OCI-LY1 (cell line): ENCODE measurements around the gene WIPF1.

Experiments
- EZH2 ChIP-seq: fragments of 200-600 bp; sonication (generic), shearing (Covaris generic); IDR thresholded peaks from 2 replicates; pipeline ENCODE4 v1.8.0; 2017; ENCODE audit warnings: borderline replicate concordance, mixed run types, mild to moderate bottlenecking, antibody characterized with exemption, low read length, moderate library complexity, mixed read lengths
- TF ChIP-seq, protein P1 (sequence below): fragments of 200-600 bp; sonication (generic), shearing (Covaris generic); IDR thresholded peaks from 2 replicates; pipeline ENCODE4 v1.5.1; 2017; ENCODE audit warnings: mild to moderate bottlenecking, antibody characterized with exemption, low read length, moderate library complexity, mixed read lengths

DNA sequence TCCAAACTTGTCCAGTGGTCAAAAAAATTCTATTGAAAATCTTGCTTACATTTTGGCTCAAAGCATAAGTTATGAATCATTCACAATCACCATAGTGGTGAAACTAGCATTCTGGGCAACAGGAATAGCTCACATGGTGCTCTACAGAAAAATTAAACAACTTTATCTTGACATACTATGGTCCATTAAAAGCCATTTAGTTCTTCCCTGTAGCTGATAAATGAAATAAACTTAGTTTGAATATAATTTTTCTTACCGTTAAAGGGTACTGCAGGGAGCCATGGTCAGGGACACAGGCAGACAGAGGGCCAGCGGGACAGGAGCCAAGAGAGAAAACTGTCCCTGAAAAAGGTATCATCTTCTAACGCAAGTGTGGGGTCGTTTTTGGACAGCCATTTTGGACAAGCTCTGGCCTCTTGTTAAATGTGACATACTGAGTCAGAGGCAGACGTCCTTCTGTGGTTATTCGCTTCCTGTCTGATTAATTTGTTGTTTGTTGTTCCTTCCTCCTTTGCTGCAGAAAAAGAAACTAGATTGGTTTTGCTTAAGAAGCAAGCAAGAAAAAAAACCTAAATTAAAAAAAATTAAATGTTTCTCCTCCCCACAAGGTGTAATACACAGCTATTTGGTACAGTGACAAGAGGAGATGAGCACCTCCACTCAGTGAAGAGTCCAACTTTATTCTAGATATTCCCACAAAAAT is at the start of gene WIPF1:
- TF ChIP-seq, protein P1, sequence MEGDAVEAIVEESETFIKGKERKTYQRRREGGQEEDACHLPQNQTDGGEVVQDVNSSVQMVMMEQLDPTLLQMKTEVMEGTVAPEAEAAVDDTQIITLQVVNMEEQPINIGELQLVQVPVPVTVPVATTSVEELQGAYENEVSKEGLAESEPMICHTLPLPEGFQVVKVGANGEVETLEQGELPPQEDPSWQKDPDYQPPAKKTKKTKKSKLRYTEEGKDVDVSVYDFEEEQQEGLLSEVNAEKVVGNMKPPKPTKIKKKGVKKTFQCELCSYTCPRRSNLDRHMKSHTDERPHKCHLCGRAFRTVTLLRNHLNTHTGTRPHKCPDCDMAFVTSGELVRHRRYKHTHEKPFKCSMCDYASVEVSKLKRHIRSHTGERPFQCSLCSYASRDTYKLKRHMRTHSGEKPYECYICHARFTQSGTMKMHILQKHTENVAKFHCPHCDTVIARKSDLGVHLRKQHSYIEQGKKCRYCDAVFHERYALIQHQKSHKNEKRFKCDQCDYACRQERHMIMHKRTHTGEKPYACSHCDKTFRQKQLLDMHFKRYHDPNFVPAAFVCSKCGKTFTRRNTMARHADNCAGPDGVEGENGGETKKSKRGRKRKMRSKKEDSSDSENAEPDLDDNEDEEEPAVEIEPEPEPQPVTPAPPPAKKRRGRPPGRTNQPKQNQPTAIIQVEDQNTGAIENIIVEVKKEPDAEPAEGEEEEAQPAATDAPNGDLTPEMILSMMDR, result no peak
- TF ChIP-seq EZH2, result no peak
